Neural cell (in vitro differentiated cells): ENCODE results near the gene GNRHR.

ENCODE experiments used
- EP300 ChIP-seq: fragments of 450-650 bp; conservative IDR thresholded peaks from 2 replicates; pipeline ENCODE4 v1.6.1; 2014; ENCODE audit warnings: antibody characterized with exemption, mild to moderate bottlenecking, moderate library complexity; ENCODE audit not compliant: poor library complexity, severe bottlenecking
- EZH2 ChIP-seq: fragments of 200-600, 300-800 bp; shearing (Covaris generic), sonication (generic); IDR thresholded peaks from 2 replicates; pipeline ENCODE4 v1.6.1; 2014; ENCODE audit warnings: antibody characterized with exemption, low read length, borderline replicate concordance, mild to moderate bottlenecking; ENCODE audit not compliant: insufficient read depth, poor library complexity, severe bottlenecking
- MXI1 ChIP-seq: fragments of 450-650 bp; conservative IDR thresholded peaks from 2 replicates; pipeline ENCODE4 v1.6.1; 2014; ENCODE audit warnings: antibody characterized with exemption, mild to moderate bottlenecking; ENCODE audit not compliant: poor library complexity, severe bottlenecking
- POLR2AphosphoS5 ChIP-seq: IDR thresholded peaks from 2 replicates; pipeline ENCODE4 v1.6.1; 2012
- RAD21 ChIP-seq: fragments of 450-650 bp; conservative IDR thresholded peaks from 2 replicates; pipeline ENCODE4 v1.6.1; 2014; ENCODE audit warnings: antibody characterized with exemption, mild to moderate bottlenecking, moderate library complexity
- SMC3 ChIP-seq: fragments of 450-650 bp; conservative IDR thresholded peaks from 2 replicates; pipeline ENCODE4 v1.6.1; 2014; ENCODE audit warnings: antibody characterized with exemption, mild to moderate bottlenecking, moderate library complexity; ENCODE audit not compliant: poor library complexity
- TAF1 ChIP-seq: IDR thresholded peaks from 2 replicates; pipeline ENCODE4 v1.6.1; 2012; ENCODE audit warnings: low read depth
- TF ChIP-seq, protein P1 (sequence below): IDR thresholded peaks from 2 replicates; pipeline ENCODE4 v1.6.1; 2012; ENCODE audit warnings: borderline replicate concordance
- TF ChIP-seq, protein P2 (sequence below): fragments of 450-650 bp; IDR thresholded peaks from 2 replicates; pipeline ENCODE4 v1.5.1; 2014; ENCODE audit warnings: antibody characterized with exemption, mild to moderate bottlenecking, moderate library complexity; ENCODE audit not compliant: poor library complexity, severe bottlenecking

DNA sequence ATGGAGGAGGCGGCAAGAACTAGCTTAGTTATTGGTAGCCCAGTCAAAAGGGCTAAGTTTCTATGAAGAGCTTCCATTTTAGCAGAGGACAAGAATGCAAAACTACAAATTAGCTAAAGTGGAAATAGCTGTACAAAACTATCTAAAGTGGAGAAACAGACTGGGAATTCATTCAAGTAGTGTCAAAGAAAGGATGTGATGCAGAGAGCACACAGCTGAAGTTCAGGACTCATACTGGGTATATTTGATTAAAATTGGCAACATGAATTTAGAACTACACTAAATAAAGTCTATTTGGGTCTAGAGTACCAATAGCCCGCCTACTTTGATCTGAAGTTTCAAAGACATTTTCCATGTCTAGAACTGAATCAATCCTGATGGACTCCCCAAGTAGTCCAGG, 33.1 kb upstream of the GNRHR start:
- TF ChIP-seq EZH2 (no peak), SMC3 (no peak), RAD21 (no peak), EP300 (no peak), MXI1 (no peak), TAF1 (no peak), POLR2AphosphoS5 (no peak)
- TF ChIP-seq, protein P1, sequence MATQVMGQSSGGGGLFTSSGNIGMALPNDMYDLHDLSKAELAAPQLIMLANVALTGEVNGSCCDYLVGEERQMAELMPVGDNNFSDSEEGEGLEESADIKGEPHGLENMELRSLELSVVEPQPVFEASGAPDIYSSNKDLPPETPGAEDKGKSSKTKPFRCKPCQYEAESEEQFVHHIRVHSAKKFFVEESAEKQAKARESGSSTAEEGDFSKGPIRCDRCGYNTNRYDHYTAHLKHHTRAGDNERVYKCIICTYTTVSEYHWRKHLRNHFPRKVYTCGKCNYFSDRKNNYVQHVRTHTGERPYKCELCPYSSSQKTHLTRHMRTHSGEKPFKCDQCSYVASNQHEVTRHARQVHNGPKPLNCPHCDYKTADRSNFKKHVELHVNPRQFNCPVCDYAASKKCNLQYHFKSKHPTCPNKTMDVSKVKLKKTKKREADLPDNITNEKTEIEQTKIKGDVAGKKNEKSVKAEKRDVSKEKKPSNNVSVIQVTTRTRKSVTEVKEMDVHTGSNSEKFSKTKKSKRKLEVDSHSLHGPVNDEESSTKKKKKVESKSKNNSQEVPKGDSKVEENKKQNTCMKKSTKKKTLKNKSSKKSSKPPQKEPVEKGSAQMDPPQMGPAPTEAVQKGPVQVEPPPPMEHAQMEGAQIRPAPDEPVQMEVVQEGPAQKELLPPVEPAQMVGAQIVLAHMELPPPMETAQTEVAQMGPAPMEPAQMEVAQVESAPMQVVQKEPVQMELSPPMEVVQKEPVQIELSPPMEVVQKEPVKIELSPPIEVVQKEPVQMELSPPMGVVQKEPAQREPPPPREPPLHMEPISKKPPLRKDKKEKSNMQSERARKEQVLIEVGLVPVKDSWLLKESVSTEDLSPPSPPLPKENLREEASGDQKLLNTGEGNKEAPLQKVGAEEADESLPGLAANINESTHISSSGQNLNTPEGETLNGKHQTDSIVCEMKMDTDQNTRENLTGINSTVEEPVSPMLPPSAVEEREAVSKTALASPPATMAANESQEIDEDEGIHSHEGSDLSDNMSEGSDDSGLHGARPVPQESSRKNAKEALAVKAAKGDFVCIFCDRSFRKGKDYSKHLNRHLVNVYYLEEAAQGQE, result no peak
- TF ChIP-seq, protein P2, sequence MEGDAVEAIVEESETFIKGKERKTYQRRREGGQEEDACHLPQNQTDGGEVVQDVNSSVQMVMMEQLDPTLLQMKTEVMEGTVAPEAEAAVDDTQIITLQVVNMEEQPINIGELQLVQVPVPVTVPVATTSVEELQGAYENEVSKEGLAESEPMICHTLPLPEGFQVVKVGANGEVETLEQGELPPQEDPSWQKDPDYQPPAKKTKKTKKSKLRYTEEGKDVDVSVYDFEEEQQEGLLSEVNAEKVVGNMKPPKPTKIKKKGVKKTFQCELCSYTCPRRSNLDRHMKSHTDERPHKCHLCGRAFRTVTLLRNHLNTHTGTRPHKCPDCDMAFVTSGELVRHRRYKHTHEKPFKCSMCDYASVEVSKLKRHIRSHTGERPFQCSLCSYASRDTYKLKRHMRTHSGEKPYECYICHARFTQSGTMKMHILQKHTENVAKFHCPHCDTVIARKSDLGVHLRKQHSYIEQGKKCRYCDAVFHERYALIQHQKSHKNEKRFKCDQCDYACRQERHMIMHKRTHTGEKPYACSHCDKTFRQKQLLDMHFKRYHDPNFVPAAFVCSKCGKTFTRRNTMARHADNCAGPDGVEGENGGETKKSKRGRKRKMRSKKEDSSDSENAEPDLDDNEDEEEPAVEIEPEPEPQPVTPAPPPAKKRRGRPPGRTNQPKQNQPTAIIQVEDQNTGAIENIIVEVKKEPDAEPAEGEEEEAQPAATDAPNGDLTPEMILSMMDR, result no peak
